Osteoblast (primary cell): Measurements from ENCODE around the gene TTC3. TPM values are rescaled to one million over a fixed set of nuclear protein-coding genes. Genes with fewer than 3 reads are reported as not detected.

ENCODE experiments used
- DNase-seq: peaks from one replicate; pipeline ENCODE4 v3.0.0; 2011; ENCODE audit warnings: low spot score, mixed read lengths; ENCODE audit not compliant: insufficient read length; ENCODE audit errors: missing footprints
- H2AFZ ChIP-seq: 2 replicates; pipeline ENCODE4 v1.6.0; 2011; ENCODE audit warnings: mild to moderate bottlenecking, low read length
- H3K27ac ChIP-seq: 2 replicates; pipeline ENCODE4 v1.5.1; 2011; ENCODE audit warnings: mild to moderate bottlenecking, low read depth, low read length, moderate library complexity
- H3K27me3 ChIP-seq: 2 replicates; pipeline ENCODE4 v1.6.0; 2012; ENCODE audit warnings: mild to moderate bottlenecking, control low read depth, inconsistent platforms, low read length, moderate library complexity; ENCODE audit not compliant: insufficient read depth
- H3K36me3 ChIP-seq: 2 replicates; pipeline ENCODE4 v1.5.1; 2011; ENCODE audit warnings: mild to moderate bottlenecking, low read length, control low read depth, moderate library complexity; ENCODE audit not compliant: insufficient read depth
- H3K4me1 ChIP-seq: 2 replicates; pipeline ENCODE4 v1.5.1; 2011; ENCODE audit warnings: mild to moderate bottlenecking, low read length, control low read depth, moderate library complexity; ENCODE audit not compliant: insufficient read depth
- H3K4me2 ChIP-seq: 2 replicates; pipeline ENCODE4 v1.6.0; 2011; ENCODE audit warnings: mild to moderate bottlenecking, low read length; ENCODE audit not compliant: insufficient read depth
- H3K4me3 ChIP-seq: fragments of 200-600 bp; sonication (generic); 3 replicates; pipeline ENCODE4 v1.5.1; 2012; ENCODE audit warnings: mild to moderate bottlenecking, low read length, inconsistent platforms; ENCODE audit not compliant: insufficient read depth
- H3K79me2 ChIP-seq: 2 replicates; pipeline ENCODE4 v1.6.0; 2012; ENCODE audit warnings: mild to moderate bottlenecking, low read length, control low read depth, inconsistent platforms; ENCODE audit not compliant: insufficient read depth
- H3K9me3 ChIP-seq: 2 replicates; pipeline ENCODE4 v1.5.1; 2011; ENCODE audit warnings: low read depth, low read length, control low read depth
- H4K20me1 ChIP-seq: 2 replicates; pipeline ENCODE4 v1.6.0; 2012; ENCODE audit warnings: mild to moderate bottlenecking, low read length, control low read depth; ENCODE audit not compliant: insufficient read depth
- CTCF ChIP-seq: IDR thresholded peaks from 2 replicates; pipeline ENCODE4 v1.5.1; 2011; ENCODE audit warnings: mild to moderate bottlenecking, low read depth, low read length, moderate library complexity; ENCODE audit errors: extremely low read depth
- total RNA-seq: library from RNA; depleted of rRNA; stranded (reverse); fragments of >200 nt; gene quantifications from 2 replicates; pipeline ENCODE4 v1.2.3, GENCODE V29; 2012

The TTC3 gene
- total RNA-seq, 1 donor: 364 TPM

- H3K4me3 ChIP-seq: no peak overlapping the region
- H3K4me2 ChIP-seq: no peak overlapping the region
- H3K9me3 ChIP-seq: no peaks in the 10 kb centered on the region
- no peak for TF ChIP-seq CTCF
- peaks cover 5% of the 10 kb centered on the region for H3K4me1 ChIP-seq
- H3K79me2 ChIP-seq: no peaks in the 10 kb centered on the region
- H2AFZ ChIP-seq: no peak overlapping the region
- no peak overlapping the region for H3K27ac ChIP-seq
- no peak for DNase-seq
- H4K20me1 ChIP-seq: peaks cover 3% of the 10 kb centered on the region
- H3K36me3 ChIP-seq: peaks cover 55% of the 10 kb centered on the region
- H3K27me3 ChIP-seq: no peaks in the 10 kb centered on the region
Observed at GRCh38 chr21:37128076-37128475, 55.0 kb downstream of the TTC3 start.

GRCh38 chr21:37130971-37131370, 57.9 kb downstream of the TTC3 start:
- Histone ChIP-seq H3K36me3 (peaks cover 63% of the 10 kb centered on the region), H3K79me2 (no peaks in the 10 kb centered on the region), H3K4me2 (no peak overlapping the region), H3K4me1 (peaks cover 5% of the 10 kb centered on the region), H3K27ac (no peak overlapping the region), H3K4me3 (no peak overlapping the region), H3K27me3 (no peaks in the 10 kb centered on the region), H3K9me3 (no peaks in the 10 kb centered on the region), H4K20me1 (no peaks in the 10 kb centered on the region), H2AFZ (no peak overlapping the region)
- no peak for TF ChIP-seq CTCF
- DNase-seq: no peak

DNA sequence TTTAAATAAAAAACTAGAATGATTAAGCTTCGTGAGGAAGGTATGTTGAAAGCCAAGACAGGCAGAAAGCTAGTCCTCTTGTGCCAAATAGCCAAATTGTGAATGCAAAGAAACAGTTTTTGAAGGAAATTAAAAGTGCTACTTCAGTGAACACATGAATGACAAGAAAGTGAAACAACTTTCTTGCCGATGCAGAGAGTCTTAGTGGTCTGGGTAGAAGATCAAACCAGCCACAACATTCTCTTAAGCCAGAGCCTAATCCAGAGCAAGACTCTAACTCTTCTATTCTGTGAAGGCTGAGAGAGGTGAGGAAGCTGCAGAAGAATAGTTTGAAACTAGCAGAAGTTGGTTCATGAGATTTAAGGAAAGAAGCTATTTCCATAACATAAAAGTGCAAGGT, 63.2 kb downstream of the TTC3 start:
- no peak for TF ChIP-seq CTCF
- no peak overlapping the region for H2AFZ ChIP-seq
- peaks cover 12% of the 10 kb centered on the region for H3K4me1 ChIP-seq
- H4K20me1 ChIP-seq: no peaks in the 10 kb centered on the region
- no peak for DNase-seq
- H3K36me3 ChIP-seq: peaks cover 73% of the 10 kb centered on the region
- no peaks in the 10 kb centered on the region for H3K27me3 ChIP-seq
- no peaks in the 10 kb centered on the region for H3K79me2 ChIP-seq
- no peaks in the 10 kb centered on the region for H3K9me3 ChIP-seq
- no peak overlapping the region for H3K4me2 ChIP-seq
- H3K27ac ChIP-seq: no peak overlapping the region
- H3K4me3 ChIP-seq: no peak overlapping the region

DNA sequence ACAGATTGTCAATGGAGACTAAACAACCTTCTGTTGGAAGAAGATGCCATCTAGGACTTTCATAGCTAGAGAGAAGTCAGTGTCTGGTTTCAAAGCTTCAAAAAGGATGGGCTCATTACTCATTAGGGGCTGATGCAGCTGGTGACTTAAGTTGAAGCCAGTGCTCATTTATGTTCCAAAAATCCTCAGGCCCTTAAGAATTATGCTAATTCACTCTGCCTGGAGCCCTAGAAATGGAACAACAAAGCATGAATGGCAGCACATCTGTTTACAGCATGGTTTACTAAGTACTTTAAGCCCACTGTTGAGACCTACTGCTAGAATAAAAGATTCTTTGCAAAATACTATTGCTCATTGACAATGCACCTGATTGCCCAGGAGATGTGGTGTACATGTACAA, 63.7 kb downstream of the TTC3 start:
- H3K27me3 ChIP-seq: no peaks in the 10 kb centered on the region
- no peaks in the 10 kb centered on the region for H3K9me3 ChIP-seq
- no peaks in the 10 kb centered on the region for H4K20me1 ChIP-seq
- H3K4me2 ChIP-seq: no peak overlapping the region
- no peak for TF ChIP-seq CTCF
- no peaks in the 10 kb centered on the region for H3K79me2 ChIP-seq
- H3K27ac ChIP-seq: no peak overlapping the region
- H3K4me3 ChIP-seq: no peak overlapping the region
- DNase-seq: no peak
- peaks cover 12% of the 10 kb centered on the region for H3K4me1 ChIP-seq
- peaks cover 73% of the 10 kb centered on the region for H3K36me3 ChIP-seq
- H2AFZ ChIP-seq: no peak overlapping the region
